Astrocyte (in vitro differentiated cells and primary cell): ENCODE measurements around the gene WFDC11. TPM values are rescaled to one million over a fixed set of nuclear protein-coding genes. Genes with fewer than 3 reads are reported as not detected.

Source experiments
- DNase-seq: peaks from one replicate; pipeline ENCODE4 v3.0.0-alpha.2; 2010; ENCODE audit warnings: low read depth
- FAIRE-seq: peaks from 2 replicates; lab custom pipeline; 2011; peaks lifted over from hg19 to GRCh38; lab: Jason Lieb, UNC
- H2AFZ ChIP-seq: 2 replicates; pipeline ENCODE4 v1.6.0; 2012; ENCODE audit warnings: low read depth, low read length, inconsistent platforms
- H3K27ac ChIP-seq: 2 replicates; pipeline ENCODE4 v1.5.1; 2011; ENCODE audit warnings: low read depth, low read length, inconsistent platforms
- H3K27me3 ChIP-seq: 2 replicates; pipeline ENCODE4 v1.6.0; 2011; ENCODE audit warnings: low read length, inconsistent platforms; ENCODE audit not compliant: insufficient read depth
- H3K36me3 ChIP-seq: 2 replicates; pipeline ENCODE4 v1.5.1; 2011; ENCODE audit warnings: low read length, inconsistent platforms; ENCODE audit not compliant: insufficient read depth
- H3K4me1 ChIP-seq: 2 replicates; pipeline ENCODE4 v1.5.1; 2011; ENCODE audit warnings: low read length, inconsistent platforms; ENCODE audit not compliant: insufficient read depth
- H3K4me2 ChIP-seq: 2 replicates; pipeline ENCODE4 v1.6.0; 2012; ENCODE audit warnings: low read length, inconsistent platforms
- H3K4me3 ChIP-seq: 2 replicates; pipeline ENCODE4 v1.5.1; 2011; ENCODE audit warnings: low read depth, mild to moderate bottlenecking, low read length, inconsistent platforms; ENCODE audit not compliant: insufficient read depth
- H3K79me2 ChIP-seq: 2 replicates; pipeline ENCODE4 v1.6.0; 2012; ENCODE audit warnings: mild to moderate bottlenecking, low read length, inconsistent platforms; ENCODE audit not compliant: insufficient read depth
- H3K9ac ChIP-seq: 2 replicates; pipeline ENCODE4 v1.6.0; 2012; ENCODE audit warnings: mild to moderate bottlenecking, low read length, inconsistent platforms
- H3K9me3 ChIP-seq: 2 replicates; pipeline ENCODE4 v1.5.1; 2012; ENCODE audit warnings: low read depth, mild to moderate bottlenecking, low read length, inconsistent platforms; ENCODE audit not compliant: insufficient read depth
- H4K20me1 ChIP-seq: 2 replicates; pipeline ENCODE4 v1.6.0; 2012; ENCODE audit warnings: low read length, inconsistent platforms; ENCODE audit not compliant: insufficient read depth
- H3K27ac Mint-ChIP-seq: one replicate; pipeline ENCODE4 v1.8.0; 2021; ENCODE audit warnings: mild to moderate bottlenecking, mixed read lengths; ENCODE audit not compliant: unreplicated experiment
- H3K27me3 Mint-ChIP-seq: one replicate; pipeline ENCODE4 v1.8.0; 2021; ENCODE audit warnings: low read depth, mixed read lengths; ENCODE audit not compliant: unreplicated experiment
- H3K36me3 Mint-ChIP-seq: one replicate; pipeline ENCODE4 v1.8.0; 2021; ENCODE audit warnings: low read depth, mixed read lengths; ENCODE audit not compliant: unreplicated experiment
- H3K4me1 Mint-ChIP-seq: one replicate; pipeline ENCODE4 v1.8.0; 2021; ENCODE audit warnings: low read depth, mixed read lengths; ENCODE audit not compliant: unreplicated experiment
- H3K4me3 Mint-ChIP-seq: one replicate; pipeline ENCODE4 v1.8.0; 2021; ENCODE audit warnings: mild to moderate bottlenecking, moderate library complexity, mixed read lengths; ENCODE audit not compliant: unreplicated experiment
- H3K9me3 Mint-ChIP-seq: one replicate; pipeline ENCODE4 v1.8.0; 2021; ENCODE audit warnings: mild to moderate bottlenecking, mixed read lengths; ENCODE audit not compliant: unreplicated experiment
- EZH2 ChIP-seq: IDR thresholded peaks from 2 replicates; pipeline ENCODE4 v1.6.1; 2012; ENCODE audit warnings: mild to moderate bottlenecking, low read length, inconsistent platforms; ENCODE audit not compliant: insufficient read depth
- total RNA-seq: library from RNA; stranded (reverse); gene quantifications from 2 replicates; pipeline ENCODE4 v1.2.1, GENCODE V29; 2021
- TF ChIP-seq, protein P1 (sequence below): IDR thresholded peaks from 2 replicates; pipeline ENCODE4 v1.5.1; 2011; ENCODE audit warnings: low read depth, mild to moderate bottlenecking, inconsistent platforms, low read length, moderate library complexity; ENCODE audit not compliant: insufficient read depth

The WFDC11 gene
- total RNA-seq, 1 donor from 2014 or later, result not detected

DNA sequence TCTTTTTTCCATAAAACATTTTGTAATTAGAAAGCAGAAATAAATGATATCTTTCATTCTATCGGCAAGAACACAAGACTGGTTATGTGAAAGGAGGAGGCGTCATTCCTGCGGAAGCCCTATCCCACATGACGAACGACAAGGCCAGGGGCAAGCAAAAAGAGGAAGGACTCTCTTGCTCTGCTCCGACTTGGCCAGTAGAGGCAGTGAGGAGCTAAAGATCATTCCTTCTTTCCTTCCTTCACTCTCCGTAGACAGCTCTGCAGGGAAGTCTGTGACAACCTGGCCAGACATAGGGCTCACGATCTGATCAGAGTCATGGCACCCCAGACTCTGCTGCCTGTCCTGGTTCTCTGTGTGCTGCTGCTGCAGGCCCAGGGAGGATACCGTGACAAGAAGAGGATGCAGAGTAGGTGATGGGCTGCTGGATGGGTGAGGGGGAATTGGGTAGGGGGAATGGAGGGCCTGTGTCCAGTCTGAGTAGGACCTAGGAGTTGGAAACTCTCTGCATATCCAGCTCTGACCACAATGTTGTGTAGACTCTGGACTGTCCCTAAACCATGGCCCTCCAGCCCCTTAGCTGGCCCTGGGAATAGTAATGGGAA lies 40.4 kb downstream of the WFDC11 start, which contains the start of gene WFDC10A:
Gene WFDC10A (plus strand): TSS at position 244 of the 605 bp plus-strand sequence. CDS start 75 bp downstream, at position 319.
- Histone ChIP-seq H3K9ac (no peak within 1 kb of the TSS), H4K20me1 (no peaks in the 10 kb centered on the region), H3K36me3 (no peaks in the 10 kb centered on the region), H3K27me3 (no peaks in the 10 kb centered on the region), H3K79me2 (no peaks in the 10 kb centered on the region), H3K4me3 (no peak within 1 kb of the TSS), H2AFZ (no peak within 1 kb of the TSS), H3K4me2 (no peak within 1 kb of the TSS), H3K9me3 (no peaks in the 10 kb centered on the region), H3K27ac (no peak within 1 kb of the TSS), H3K4me1 (no peaks in the 10 kb centered on the region)
- H3K4me3 Mint-ChIP-seq, result no peak within 1 kb of the TSS
- DNase-seq (peak; percentile 29), FAIRE-seq (no peak)
- peaks cover 6% of the 10 kb centered on the region for H3K4me1 Mint-ChIP-seq
- H3K36me3 Mint-ChIP-seq, result no peaks in the 10 kb centered on the region
- H3K27me3 Mint-ChIP-seq, result peaks cover 12% of the 10 kb centered on the region
- H3K27ac Mint-ChIP-seq, result peak within 1 kb of the TSS; percentile 55
- H3K9me3 Mint-ChIP-seq, result no peaks in the 10 kb centered on the region
- TF ChIP-seq, protein P1, sequence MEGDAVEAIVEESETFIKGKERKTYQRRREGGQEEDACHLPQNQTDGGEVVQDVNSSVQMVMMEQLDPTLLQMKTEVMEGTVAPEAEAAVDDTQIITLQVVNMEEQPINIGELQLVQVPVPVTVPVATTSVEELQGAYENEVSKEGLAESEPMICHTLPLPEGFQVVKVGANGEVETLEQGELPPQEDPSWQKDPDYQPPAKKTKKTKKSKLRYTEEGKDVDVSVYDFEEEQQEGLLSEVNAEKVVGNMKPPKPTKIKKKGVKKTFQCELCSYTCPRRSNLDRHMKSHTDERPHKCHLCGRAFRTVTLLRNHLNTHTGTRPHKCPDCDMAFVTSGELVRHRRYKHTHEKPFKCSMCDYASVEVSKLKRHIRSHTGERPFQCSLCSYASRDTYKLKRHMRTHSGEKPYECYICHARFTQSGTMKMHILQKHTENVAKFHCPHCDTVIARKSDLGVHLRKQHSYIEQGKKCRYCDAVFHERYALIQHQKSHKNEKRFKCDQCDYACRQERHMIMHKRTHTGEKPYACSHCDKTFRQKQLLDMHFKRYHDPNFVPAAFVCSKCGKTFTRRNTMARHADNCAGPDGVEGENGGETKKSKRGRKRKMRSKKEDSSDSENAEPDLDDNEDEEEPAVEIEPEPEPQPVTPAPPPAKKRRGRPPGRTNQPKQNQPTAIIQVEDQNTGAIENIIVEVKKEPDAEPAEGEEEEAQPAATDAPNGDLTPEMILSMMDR, result peak; percentile 65
- TF ChIP-seq EZH2, result no peak

DNA sequence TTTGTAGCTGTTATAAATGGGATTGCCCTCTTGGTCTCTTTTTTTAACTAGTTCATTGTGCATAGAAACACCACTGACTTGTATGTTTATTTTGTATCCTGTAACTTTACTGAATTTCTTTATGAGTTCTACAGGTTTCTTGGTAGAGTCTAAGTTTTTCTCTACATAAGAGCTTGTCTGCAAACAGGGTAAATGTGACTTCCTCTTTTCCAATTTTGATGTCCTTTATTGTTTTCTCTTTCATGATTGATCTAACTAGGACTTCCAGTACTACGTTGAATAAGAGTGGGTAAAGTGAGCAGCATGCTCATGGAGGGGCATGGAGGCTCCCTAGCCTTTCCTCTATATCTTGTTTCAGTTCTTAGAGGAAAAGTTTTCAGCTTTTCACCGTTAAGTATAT lies 43.5 kb downstream of the WFDC11 start:
- Histone ChIP-seq H3K27ac (no peak overlapping the region), H3K4me3 (no peak overlapping the region), H4K20me1 (no peaks in the 10 kb centered on the region), H3K9me3 (no peaks in the 10 kb centered on the region), H3K9ac (no peak overlapping the region), H3K4me1 (no peaks in the 10 kb centered on the region), H3K36me3 (no peaks in the 10 kb centered on the region), H2AFZ (no peak overlapping the region), H3K27me3 (no peaks in the 10 kb centered on the region), H3K4me2 (no peak overlapping the region), H3K79me2 (no peaks in the 10 kb centered on the region)
- Mint-ChIP-seq H3K27ac (no peak overlapping the region), H3K4me3 (no peak overlapping the region), H3K4me1 (peaks cover 6% of the 10 kb centered on the region), H3K9me3 (no peaks in the 10 kb centered on the region), H3K27me3 (peaks cover 3% of the 10 kb centered on the region), H3K36me3 (no peaks in the 10 kb centered on the region)
- DNase-seq, result no peak
- TF ChIP-seq EZH2, result no peak
- TF ChIP-seq, protein P1, result no peak
- no peak for FAIRE-seq

DNA sequence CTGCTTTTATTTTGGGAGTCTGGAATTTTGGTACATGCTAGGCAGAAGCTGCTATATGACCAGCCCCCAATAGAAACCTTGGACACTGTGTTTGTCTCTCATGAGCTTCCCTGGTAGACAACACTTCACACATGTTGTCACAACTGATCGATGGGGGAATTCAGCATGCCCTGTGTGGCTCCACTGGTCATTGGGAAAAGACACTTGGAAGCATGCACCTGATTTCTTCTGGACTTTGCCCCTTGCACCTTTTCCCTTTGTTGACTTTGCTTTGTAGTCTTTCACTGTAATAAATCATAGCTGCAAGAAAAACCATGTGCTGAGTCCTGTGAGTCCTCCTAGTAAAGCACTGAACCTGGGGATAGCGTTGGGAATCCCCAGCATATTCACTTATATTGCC lies 48.4 kb downstream of the WFDC11 start:
- Mint-ChIP-seq H3K27me3 (no peaks in the 10 kb centered on the region), H3K4me1 (no peaks in the 10 kb centered on the region), H3K27ac (no peak overlapping the region), H3K4me3 (no peak overlapping the region), H3K9me3 (peaks cover 2% of the 10 kb centered on the region), H3K36me3 (no peaks in the 10 kb centered on the region)
- no peak for DNase-seq
- Histone ChIP-seq H3K79me2 (no peaks in the 10 kb centered on the region), H3K9me3 (no peaks in the 10 kb centered on the region), H4K20me1 (no peaks in the 10 kb centered on the region), H3K4me3 (no peak overlapping the region), H3K36me3 (no peaks in the 10 kb centered on the region), H3K4me2 (no peak overlapping the region), H3K27ac (no peak overlapping the region), H3K9ac (no peak overlapping the region), H2AFZ (no peak overlapping the region), H3K4me1 (no peaks in the 10 kb centered on the region), H3K27me3 (no peaks in the 10 kb centered on the region)
- no peak for FAIRE-seq
- TF ChIP-seq, protein P1, result no peak
- no peak for TF ChIP-seq EZH2
